Tibial artery (tissue), 4 donors: ENCODE data around the gene CDC42EP5.

Experiments used
- DNase-seq, 2 donors: peaks; one replicate each; pipeline ENCODE4 v3.0.0-alpha.2; 2019
- H3K27ac ChIP-seq, 2 donors: fragments of 200-600 bp; sonication (generic) in 1 of 2; 1 replicate in 1 of 2; 2 replicates in 1 of 2; pipeline ENCODE4 v1.5.1; 2018 to 2019; ENCODE audit warnings: mild to moderate bottlenecking in 1 of 2
- H3K27me3 ChIP-seq, 2 donors: fragments of 200-600 bp; sonication (generic) in 1 of 2; one replicate each; pipeline versions ENCODE4 v1.5.1 to v1.6.0; 2016 to 2019
- H3K36me3 ChIP-seq, 3 donors: fragments of 200-600 bp; sonication (generic) in 2 of 3; one replicate each; pipeline ENCODE4 v1.5.1; 2016 to 2019; ENCODE audit warnings: mild to moderate bottlenecking in 2 of 3
- H3K4me1 ChIP-seq, 4 donors: fragments of 200-600 bp; sonication (generic) in 2 of 4; 1 replicate in 3 of 4; 2 replicates in 1 of 4; pipeline ENCODE4 v1.5.1; 2016 to 2019
- H3K4me3 ChIP-seq, 2 donors: fragments of 200-600 bp; sonication (generic) in 1 of 2; 1 replicate in 1 of 2; 2 replicates in 1 of 2; pipeline ENCODE4 v1.5.1; 2018 to 2019; ENCODE audit warnings: mild to moderate bottlenecking in 2 of 2
- H3K9me3 ChIP-seq, 3 donors: fragments of 200-600 bp; sonication (generic) in 1 of 3; one replicate each; pipeline ENCODE4 v1.5.1; 2016 to 2019
- intact Hi-C: fragments of 100-400 bp; cut with DNase I; formaldehyde crosslinking; loops from one replicate; pipeline ENCODE4 v1.15.0; 2023; ENCODE audit warnings: low total_unique reads
- TF ChIP-seq, protein P1 (sequence below), 2 experiments: fragments of 200-600 bp in 1 of 2; fragments of 450-650 bp in 1 of 2; IDR thresholded peaks; one replicate each; pipeline ENCODE4 v1.5.1; 2017 to 2019; ENCODE audit warnings: antibody characterized with exemption in 2 of 2, mild to moderate bottlenecking in 1 of 2, moderate library complexity in 1 of 2

The CDC42EP5 gene

DNA sequence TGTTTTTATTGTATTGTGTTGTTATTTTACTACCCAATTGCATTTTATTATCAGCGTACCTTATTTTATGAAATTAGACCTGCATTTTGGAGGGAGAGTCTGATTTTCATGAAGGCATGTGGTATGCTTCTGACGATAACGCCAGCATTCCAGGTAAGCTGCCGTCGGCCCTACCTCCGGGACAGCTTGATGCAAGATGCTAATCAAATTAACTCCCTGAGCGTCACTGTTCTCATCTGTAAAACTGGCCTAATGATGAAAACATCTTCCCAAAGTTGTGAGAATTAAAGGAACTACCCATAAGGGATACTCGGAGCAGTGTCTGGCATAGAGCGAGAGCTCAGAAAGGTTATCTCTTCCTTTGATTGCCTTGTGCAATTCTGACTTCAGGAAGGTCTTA is 16.7 kb upstream of the CDC42EP5 start:
- no peak overlapping the region for H3K4me3 ChIP-seq
- no peak for DNase-seq
- no peaks in the 10 kb centered on the region for H3K9me3 ChIP-seq
- peaks cover 0 to 20% of the 10 kb centered on the region in 2 donors for H3K27me3 ChIP-seq
- no peak overlapping the region for H3K27ac ChIP-seq
- TF ChIP-seq, protein P1, sequence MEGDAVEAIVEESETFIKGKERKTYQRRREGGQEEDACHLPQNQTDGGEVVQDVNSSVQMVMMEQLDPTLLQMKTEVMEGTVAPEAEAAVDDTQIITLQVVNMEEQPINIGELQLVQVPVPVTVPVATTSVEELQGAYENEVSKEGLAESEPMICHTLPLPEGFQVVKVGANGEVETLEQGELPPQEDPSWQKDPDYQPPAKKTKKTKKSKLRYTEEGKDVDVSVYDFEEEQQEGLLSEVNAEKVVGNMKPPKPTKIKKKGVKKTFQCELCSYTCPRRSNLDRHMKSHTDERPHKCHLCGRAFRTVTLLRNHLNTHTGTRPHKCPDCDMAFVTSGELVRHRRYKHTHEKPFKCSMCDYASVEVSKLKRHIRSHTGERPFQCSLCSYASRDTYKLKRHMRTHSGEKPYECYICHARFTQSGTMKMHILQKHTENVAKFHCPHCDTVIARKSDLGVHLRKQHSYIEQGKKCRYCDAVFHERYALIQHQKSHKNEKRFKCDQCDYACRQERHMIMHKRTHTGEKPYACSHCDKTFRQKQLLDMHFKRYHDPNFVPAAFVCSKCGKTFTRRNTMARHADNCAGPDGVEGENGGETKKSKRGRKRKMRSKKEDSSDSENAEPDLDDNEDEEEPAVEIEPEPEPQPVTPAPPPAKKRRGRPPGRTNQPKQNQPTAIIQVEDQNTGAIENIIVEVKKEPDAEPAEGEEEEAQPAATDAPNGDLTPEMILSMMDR (IDR thresholded peaks at IDR 0.05), result no peak
- H3K4me1 ChIP-seq, result no peaks in the 10 kb centered on the region
- no peaks in the 10 kb centered on the region for H3K36me3 ChIP-seq
- intact Hi-C loops, result no loop called here

DNA sequence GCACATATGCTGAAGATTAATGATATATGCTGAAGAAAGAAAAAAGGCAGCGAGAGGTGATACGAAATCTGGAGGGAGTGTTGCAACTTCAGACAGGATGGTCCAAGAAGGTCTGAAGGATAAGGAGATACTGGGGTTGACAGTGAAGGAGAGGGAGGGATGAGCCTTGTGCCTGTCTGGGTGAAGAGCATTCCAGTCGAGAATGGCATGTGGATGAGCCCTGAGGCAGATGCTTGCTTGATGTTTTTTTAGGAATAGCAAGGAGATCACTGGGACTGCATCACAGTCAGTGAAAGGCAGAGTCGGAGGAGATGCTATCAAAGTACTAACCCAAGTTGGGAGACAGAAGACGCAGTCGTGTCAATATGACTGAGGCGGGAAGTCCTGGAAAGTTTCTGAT is 16.2 kb upstream of the CDC42EP5 start:
- no peak overlapping the region for H3K27ac ChIP-seq
- no peak overlapping the region for H3K4me3 ChIP-seq
- no peaks in the 10 kb centered on the region for H3K4me1 ChIP-seq
- intact Hi-C loops, result no loop called here
- TF ChIP-seq, protein P1 (IDR thresholded peaks at IDR 0.05), result no peak
- no peak for DNase-seq
- H3K36me3 ChIP-seq, result no peaks in the 10 kb centered on the region
- H3K27me3 ChIP-seq, result peaks cover 0 to 18% of the 10 kb centered on the region in 2 donors
- H3K9me3 ChIP-seq, result no peaks in the 10 kb centered on the region

DNA sequence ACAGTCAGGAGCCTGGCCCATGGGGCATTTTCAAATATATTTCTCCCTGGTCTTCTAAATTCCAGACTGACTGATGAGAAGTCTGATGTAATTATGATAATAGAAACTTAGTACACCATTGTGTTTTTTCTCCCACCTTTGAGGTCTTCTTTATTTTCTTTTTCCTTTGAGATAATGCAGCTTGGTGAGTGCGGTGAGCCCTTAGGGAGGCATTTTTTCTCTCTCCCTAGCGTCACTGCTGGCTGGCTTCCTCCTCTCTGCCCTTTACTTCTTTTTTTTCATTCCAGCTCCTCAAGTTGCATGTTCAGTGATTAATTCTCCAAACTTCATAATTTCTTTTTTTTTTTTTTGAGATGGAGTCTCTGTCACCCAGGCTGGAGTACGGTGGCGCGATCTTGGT is 12.8 kb upstream of the CDC42EP5 start:
- intact Hi-C loops, result no loop called here
- no peak for DNase-seq
- Histone ChIP-seq H3K27ac (no peak overlapping the region), H3K4me1 (no peaks in the 10 kb centered on the region), H3K27me3 (no peaks in the 10 kb centered on the region), H3K36me3 (no peaks in the 10 kb centered on the region), H3K4me3 (no peak overlapping the region), H3K9me3 (no peaks in the 10 kb centered on the region)
- TF ChIP-seq, protein P1 (IDR thresholded peaks at IDR 0.05), result no peak

- intact Hi-C loops, result no loop called here
- Histone ChIP-seq H3K27ac (no peak overlapping the region), H3K36me3 (no peaks in the 10 kb centered on the region), H3K4me1 (no peaks in the 10 kb centered on the region), H3K9me3 (no peaks in the 10 kb centered on the region), H3K27me3 (peaks cover 0 to 12% of the 10 kb centered on the region in 2 donors), H3K4me3 (no peak overlapping the region)
- TF ChIP-seq, protein P1 (IDR thresholded peaks at IDR 0.05), result no peak
- no peak for DNase-seq
Observed at GRCh38 chr19:54484451-54484850, 11.4 kb upstream of the CDC42EP5 start.

- TF ChIP-seq, protein P1 (IDR thresholded peaks at IDR 0.05), result no peak
- DNase-seq, result no peak
- Histone ChIP-seq H3K4me3 (no peak overlapping the region), H3K36me3 (no peaks in the 10 kb centered on the region), H3K27ac (no peak overlapping the region), H3K9me3 (no peaks in the 10 kb centered on the region), H3K27me3 (peaks cover 0 to 18% of the 10 kb centered on the region in 2 donors), H3K4me1 (no peaks in the 10 kb centered on the region)
- intact Hi-C loops, result no loop called here
Observed at GRCh38 chr19:54482889-54483288, 9.8 kb upstream of the CDC42EP5 start.

- Histone ChIP-seq H3K36me3 (no peaks in the 10 kb centered on the region), H3K27me3 (peaks cover 0 to 19% of the 10 kb centered on the region in 2 donors), H3K4me3 (no peak overlapping the region), H3K27ac (no peak overlapping the region), H3K9me3 (no peaks in the 10 kb centered on the region), H3K4me1 (no peaks in the 10 kb centered on the region)
- TF ChIP-seq, protein P1 (IDR thresholded peaks at IDR 0.05), result peak in 1 of 2 experiments; percentile 53
- intact Hi-C loops, result no loop called here
- no peak for DNase-seq
Observed at GRCh38 chr19:54481326-54481930, 8.3 kb upstream of the CDC42EP5 start.
